HL-60 (cell line): ENCODE measurements around the gene KCNIP2.

Source experiments
- CTCF ChIP-seq: IDR thresholded peaks from one replicate; pipeline ENCODE4 v1.5.1; 2011; ENCODE audit warnings: low read length, control low read depth, inconsistent platforms; ENCODE audit not compliant: insufficient read depth
- GABPA ChIP-seq: IDR thresholded peaks from 2 replicates; pipeline ENCODE4 v1.6.1; 2012; ENCODE audit warnings: low read depth
- POLR2AphosphoS5 ChIP-seq: IDR thresholded peaks from 2 replicates; pipeline ENCODE4 v1.6.1; 2012; ENCODE audit warnings: low read depth
- TF ChIP-seq, protein P1 (sequence below): IDR thresholded peaks from 2 replicates; pipeline ENCODE4 v1.6.1; 2012; ENCODE audit warnings: low read depth; ENCODE audit not compliant: insufficient replicate concordance

- TF ChIP-seq POLR2AphosphoS5 (no peak), CTCF (no peak), GABPA (no peak)
- TF ChIP-seq, protein P1, sequence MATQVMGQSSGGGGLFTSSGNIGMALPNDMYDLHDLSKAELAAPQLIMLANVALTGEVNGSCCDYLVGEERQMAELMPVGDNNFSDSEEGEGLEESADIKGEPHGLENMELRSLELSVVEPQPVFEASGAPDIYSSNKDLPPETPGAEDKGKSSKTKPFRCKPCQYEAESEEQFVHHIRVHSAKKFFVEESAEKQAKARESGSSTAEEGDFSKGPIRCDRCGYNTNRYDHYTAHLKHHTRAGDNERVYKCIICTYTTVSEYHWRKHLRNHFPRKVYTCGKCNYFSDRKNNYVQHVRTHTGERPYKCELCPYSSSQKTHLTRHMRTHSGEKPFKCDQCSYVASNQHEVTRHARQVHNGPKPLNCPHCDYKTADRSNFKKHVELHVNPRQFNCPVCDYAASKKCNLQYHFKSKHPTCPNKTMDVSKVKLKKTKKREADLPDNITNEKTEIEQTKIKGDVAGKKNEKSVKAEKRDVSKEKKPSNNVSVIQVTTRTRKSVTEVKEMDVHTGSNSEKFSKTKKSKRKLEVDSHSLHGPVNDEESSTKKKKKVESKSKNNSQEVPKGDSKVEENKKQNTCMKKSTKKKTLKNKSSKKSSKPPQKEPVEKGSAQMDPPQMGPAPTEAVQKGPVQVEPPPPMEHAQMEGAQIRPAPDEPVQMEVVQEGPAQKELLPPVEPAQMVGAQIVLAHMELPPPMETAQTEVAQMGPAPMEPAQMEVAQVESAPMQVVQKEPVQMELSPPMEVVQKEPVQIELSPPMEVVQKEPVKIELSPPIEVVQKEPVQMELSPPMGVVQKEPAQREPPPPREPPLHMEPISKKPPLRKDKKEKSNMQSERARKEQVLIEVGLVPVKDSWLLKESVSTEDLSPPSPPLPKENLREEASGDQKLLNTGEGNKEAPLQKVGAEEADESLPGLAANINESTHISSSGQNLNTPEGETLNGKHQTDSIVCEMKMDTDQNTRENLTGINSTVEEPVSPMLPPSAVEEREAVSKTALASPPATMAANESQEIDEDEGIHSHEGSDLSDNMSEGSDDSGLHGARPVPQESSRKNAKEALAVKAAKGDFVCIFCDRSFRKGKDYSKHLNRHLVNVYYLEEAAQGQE: no peak
These were observed 35.3 kb upstream of the KCNIP2 start for GRCh38 chr10:101878869-101879268.
